ENCODE data around the gene FAM25A.
"Not testable (repeated sequence)": the region's sequence is repeated elsewhere in the genome, so short reads cannot be mapped to it uniquely, and the experiment has no call there.

- not testable (repeated sequence) for TF ChIP-seq CTCF (IDR thresholded peaks at IDR 0.05); REST (IDR thresholded peaks at IDR 0.05; ENCODE audit: insufficient read depth in 1 of 2, low read depth in 2 of 2, low read length in 1 of 2); SIN3A (IDR thresholded peaks at IDR 0.05; ENCODE audit: borderline replicate concordance, insufficient read depth, low read depth, low read length); TCF7L2 (IDR thresholded peaks at IDR 0.05; ENCODE audit: low read depth, low read length)
Observed at GRCh38 chr10:86984498-86984897, 35.6 kb upstream of the FAM25A start.
